HG03558 (cell line): ENCODE results near the gene PWWP2A.
"Not testable (repeated sequence)": the region's sequence is repeated elsewhere in the genome, so short reads cannot be mapped to it uniquely, and the experiment has no call there.

Source experiments
- ATAC-seq: cut with Tn5 transposase; IDR thresholded peaks from one replicate; pipeline ENCODE4 v1.9.1; 2021; ENCODE audit warnings: moderate number of reproducible peaks; ENCODE audit not compliant: unreplicated experiment; ENCODE audit errors: extremely low read depth

The PWWP2A gene, protein sequence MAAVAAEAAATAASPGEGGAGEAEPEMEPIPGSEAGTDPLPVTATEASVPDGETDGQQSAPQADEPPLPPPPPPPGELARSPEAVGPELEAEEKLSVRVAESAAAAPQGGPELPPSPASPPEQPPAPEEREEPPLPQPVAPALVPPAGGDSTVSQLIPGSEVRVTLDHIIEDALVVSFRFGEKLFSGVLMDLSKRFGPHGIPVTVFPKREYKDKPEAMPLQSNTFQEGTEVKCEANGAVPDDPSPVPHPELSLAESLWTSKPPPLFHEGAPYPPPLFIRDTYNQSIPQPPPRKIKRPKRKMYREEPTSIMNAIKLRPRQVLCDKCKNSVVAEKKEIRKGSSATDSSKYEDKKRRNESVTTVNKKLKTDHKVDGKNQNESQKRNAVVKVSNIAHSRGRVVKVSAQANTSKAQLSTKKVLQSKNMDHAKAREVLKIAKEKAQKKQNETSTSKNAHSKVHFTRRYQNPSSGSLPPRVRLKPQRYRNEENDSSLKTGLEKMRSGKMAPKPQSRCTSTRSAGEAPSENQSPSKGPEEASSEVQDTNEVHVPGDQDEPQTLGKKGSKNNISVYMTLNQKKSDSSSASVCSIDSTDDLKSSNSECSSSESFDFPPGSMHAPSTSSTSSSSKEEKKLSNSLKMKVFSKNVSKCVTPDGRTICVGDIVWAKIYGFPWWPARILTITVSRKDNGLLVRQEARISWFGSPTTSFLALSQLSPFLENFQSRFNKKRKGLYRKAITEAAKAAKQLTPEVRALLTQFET

GRCh38 chr5:160119142-160119904 lies at the start of gene PWWP2A:
Gene PWWP2A, minus strand, starts transcription at chr5:160119450. Its CDS starts 62 bp downstream, at chr5:160119388.
- peak; percentile 89 for ATAC-seq

- ATAC-seq, result no peak
These were observed 48.4 kb upstream of the PWWP2A start for GRCh38 chr5:160167624-160168165.

DNA sequence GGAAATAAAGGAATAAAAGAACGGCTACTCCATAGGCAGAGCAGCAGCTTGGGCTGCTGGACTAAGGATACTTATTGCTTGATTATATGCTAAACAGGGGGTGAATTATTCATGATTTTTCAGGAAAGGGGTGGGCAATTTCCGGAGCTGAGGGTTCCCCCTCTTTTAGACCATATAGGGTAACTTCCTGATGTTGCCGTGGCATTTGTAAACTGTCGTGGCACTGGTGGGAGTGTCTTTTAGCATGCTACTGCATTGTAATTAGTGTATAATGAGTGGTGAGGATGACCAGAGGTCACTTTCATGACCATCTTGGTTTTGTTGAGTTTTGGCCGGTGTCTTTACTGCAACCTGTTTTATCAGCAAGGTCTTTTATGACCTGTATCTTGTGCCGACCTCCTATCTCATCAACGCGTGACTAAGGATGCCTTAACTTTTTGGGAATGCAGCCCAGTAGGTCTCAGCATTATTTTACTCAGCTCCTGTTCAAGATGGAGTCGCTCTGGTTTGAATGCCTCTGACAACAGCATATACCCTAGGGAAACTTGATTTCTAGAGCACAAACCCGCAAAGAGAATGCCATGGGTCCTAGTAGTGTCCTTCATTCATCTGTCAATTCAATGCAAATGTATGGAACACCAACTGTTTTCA lies 47.8 kb upstream of the PWWP2A start:
- no peak for ATAC-seq

GRCh38 chr5:160166069-160166972 lies 47.1 kb upstream of the PWWP2A start:
- ATAC-seq, result no peak

GRCh38 chr5:160165137-160166068 lies 46.2 kb upstream of the PWWP2A start:
- ATAC-seq, result no peak

- ATAC-seq, result no peak
These were observed 43.7 kb upstream of the PWWP2A start for GRCh38 chr5:160162910-160163309.

- no peak for ATAC-seq
These were observed 42.4 kb upstream of the PWWP2A start for GRCh38 chr5:160161626-160162025.

- ATAC-seq, result not testable (repeated sequence)
These were observed 41.6 kb upstream of the PWWP2A start for GRCh38 chr5:160160875-160161274.

GRCh38 chr5:160159991-160160792 lies 40.9 kb upstream of the PWWP2A start:
- ATAC-seq, result peak; percentile 50

- ATAC-seq, result no peak
These were observed 38.8 kb upstream of the PWWP2A start for GRCh38 chr5:160158087-160158486.

DNA sequence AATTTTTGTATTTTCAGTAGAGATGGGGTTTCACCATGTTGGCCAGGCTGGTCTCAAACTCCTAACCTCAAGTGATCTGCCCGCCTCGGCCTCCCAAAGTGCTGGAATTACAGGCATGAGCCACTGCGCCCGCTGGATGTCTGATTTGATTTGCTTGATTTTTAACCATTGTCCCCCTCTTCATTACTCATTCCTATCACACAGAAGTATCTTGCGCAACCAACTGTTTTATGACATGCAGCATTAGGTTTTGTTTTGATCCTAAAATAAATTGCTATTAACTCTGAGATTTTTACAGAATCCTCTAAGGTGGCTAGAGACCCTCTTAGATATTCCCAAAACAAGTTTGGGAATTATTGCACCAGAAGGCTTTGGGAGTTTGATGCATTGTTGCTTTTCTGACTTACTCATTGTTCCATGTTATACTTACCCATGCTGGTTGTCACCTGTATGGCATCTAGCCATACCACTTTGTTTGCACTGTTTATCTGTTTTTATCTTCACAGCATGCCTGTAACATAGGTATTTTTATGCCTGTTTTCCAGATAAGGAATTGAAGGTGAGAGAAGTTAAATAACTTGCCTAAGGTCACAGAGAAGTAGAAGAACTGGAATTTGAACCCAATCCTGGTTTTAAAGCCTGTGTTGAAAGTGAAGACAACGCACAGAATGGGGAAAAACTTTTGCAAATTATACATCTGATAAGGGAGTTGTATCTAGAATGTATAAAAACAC lies 35.9 kb upstream of the PWWP2A start:
- no peak for ATAC-seq

DNA sequence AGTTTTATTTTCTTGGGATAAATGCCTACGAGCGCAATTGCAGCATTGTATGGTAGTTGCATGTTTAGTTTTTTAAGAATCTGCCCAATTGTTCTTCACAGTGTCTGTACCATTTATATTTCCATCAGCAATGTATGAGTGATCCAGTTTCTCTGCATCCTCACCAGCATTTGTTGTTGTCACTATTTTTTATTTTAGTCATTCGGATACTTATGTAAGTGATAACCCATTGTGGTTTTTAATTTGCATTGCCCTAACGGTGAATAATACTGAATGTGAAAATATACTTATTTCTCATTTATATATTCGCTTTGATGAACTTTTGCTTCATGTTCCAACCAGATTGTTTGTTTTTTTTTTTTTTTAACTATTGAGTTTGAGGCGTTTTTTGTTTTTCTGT lies 33.7 kb upstream of the PWWP2A start:
- ATAC-seq, result no peak

DNA sequence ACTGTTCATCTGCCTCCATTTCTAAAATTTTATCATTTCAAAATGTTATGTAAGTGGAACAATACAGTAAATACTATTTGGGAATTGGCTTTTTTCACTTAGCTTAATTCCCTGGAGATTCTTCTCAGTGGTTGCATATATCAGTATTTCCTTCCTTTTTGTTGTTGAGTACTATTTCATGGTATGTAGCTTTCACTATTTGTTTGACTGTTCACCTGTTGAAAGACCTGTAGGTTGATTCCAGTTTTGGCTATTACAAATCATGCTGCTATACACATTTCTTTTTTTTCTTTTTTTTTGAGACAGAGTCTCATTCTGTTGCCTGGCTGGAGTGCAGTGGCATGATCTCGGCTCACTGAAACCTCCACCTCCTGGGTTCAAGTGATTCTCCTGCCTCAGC lies 33.0 kb upstream of the PWWP2A start:
- ATAC-seq, result peak; percentile 59

DNA sequence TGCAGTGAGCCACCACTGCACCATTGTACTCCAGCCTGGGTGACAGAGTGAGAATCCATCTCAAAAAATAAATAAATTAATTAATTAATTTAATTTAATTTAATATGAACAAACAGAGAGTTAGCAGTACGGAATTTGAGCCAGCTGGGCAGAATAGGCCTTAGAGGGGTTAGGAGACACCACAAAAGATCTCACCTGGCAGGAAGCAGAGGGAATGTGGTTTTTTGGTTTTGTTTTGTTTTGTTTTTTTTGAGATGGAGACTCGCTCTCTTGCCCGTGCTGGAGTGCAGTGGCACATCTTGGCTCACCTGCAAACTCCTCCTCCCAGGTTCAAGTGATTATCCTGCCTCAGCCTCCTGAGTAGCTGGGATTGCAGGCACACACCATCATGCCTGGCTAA lies 31.8 kb upstream of the PWWP2A start:
- ATAC-seq, result no peak

DNA sequence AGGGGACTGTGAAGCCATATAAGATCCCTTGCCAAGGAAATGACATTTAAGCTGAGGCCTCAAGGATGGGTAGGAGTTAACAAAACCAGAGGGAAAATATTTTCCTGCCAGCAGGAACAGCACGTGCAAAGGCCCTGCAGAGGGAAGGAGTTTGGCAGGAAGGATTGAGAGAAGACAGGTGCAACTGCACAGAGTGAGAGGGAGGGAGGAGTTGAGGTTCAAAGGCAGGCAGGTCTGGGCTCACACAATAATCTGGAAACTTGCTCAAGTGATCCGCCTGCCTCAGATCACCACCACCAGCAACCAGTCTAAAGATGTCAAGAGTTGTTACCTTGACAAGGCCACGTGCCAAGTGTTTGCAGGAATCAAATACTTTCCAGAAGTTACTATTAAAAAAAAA lies 31.1 kb upstream of the PWWP2A start:
- no peak for ATAC-seq

GRCh38 chr5:160144436-160144835 lies 25.2 kb upstream of the PWWP2A start:
- not testable (repeated sequence) for ATAC-seq
